HG02763 (cell line): ENCODE results near the gene MDFI.

Experiments
- ATAC-seq: cut with Tn5 transposase; IDR thresholded peaks from one replicate; pipeline ENCODE4 v1.9.1; 2021; ENCODE audit warnings: mild to moderate bottlenecking, moderate library complexity; ENCODE audit not compliant: unreplicated experiment

MDFI gene

GRCh38 chr6:41670703-41671360, 32.6 kb downstream of the MDFI start:
- ATAC-seq: no peak

GRCh38 chr6:41671376-41671775, 33.1 kb downstream of the MDFI start:
- no peak for ATAC-seq

DNA sequence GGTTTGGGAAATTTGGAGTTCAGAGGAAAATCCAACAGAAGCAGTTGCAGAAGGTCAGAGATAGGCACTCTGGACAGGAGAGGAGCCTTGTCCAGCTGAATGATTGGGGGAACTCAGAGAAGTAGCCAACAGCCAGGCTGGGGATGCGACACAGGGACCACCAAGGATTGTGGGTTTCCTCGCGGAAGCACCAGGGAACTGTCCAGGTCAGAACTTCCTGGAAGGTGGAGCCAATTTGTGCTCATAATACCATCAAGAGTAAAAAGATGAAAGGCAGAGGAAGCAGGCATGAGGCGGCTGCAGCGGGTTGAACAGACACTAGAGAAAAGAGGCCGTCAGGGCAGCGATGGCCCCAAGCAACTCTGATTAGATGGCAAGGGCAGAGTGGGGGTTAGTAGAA, 33.7 kb downstream of the MDFI start:
- no peak for ATAC-seq

DNA sequence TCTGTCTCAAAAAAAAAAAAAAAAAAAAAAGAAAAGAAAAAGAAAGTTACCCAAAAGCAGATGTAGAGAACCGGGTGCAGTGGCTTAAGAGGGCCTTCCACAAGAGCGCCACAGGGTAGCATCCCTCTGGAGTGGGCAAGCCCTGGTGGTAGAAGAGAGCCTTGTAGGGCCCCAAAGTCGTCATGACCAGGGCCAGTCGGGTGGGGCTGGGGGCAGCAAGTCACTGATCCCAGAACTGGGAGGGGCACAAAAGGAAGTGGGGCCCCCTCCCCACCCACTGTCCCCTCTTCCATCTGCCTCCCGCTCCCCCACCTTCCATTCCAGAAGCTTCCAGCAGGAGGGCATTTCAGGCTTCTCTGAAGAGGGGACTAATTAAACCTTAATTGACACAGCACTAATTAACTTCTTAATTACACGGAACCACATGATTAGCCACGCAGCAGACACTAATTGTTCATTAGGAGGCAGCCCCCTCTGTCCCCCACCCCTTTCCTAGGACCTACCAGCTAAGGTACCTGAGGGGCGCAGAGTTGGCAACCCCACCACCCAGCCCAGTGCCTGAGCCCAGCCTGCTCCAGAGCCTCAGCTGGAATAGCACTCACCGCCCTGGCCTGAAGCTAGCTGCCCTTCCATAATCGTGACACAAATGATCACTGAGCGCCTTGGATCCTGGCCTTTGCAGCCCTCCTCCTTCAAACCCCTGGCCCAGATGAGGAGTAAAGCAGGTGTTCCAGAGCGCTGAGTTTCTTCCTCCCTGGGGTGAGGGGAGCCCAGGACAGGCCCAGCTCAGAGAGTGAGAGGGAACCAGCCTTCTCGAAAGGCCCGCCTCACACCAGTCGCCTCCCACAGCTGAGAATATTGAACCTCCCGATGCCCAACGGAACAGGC, 34.8 kb downstream of the MDFI start:
- ATAC-seq: no peak

DNA sequence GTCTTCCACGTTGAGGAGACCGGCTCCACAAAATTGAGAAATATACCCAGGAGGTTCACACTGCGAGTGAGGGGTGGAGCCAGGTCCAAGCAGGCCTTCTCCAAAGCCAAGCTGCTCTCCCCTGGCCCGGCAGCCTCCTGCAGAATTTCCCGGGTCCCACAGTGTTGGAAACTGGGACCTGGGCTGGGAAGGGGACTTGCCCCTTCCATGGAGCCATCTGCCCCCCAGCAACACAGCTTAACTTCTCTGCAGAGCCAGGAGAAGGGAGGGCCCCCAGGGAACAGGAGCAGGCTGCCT, 35.4 kb downstream of the MDFI start:
- ATAC-seq: no peak

DNA sequence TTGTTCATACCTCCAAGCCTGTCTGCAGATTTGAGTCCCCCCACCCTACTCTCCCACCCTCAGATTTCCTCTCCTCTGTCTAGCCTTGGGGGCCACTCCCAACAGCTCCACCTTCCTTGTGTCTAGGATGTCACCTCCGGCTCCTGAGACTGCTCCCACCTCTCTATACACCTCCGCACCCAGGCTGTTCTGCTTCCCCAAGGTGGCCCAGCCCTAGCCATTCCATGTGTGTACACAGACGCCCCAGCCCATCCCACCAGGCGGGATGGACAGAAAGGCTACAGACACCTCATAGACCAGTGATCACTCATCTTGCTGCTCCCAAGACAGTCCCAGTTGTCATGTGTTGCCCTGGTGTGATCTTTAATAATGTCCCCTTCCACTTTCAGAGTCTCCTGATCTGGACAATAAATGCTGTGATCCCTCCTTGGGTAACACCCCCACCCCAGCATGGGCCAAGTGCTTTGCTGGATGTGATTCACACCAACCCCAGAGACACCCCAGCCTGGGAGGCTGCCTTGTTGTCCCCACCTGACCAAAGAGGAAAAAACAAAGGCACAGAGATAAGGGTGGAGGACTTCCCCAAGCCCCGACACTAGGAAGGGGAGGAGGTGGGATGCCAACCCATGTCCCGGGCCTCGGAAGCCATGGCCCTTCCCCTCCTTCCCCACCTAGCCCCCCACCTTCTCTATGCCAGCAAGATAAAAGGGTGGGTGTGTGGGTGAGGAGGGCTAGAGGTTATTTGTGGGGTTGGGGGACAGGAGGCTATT, 36.1 kb downstream of the MDFI start:
- no peak for ATAC-seq

DNA sequence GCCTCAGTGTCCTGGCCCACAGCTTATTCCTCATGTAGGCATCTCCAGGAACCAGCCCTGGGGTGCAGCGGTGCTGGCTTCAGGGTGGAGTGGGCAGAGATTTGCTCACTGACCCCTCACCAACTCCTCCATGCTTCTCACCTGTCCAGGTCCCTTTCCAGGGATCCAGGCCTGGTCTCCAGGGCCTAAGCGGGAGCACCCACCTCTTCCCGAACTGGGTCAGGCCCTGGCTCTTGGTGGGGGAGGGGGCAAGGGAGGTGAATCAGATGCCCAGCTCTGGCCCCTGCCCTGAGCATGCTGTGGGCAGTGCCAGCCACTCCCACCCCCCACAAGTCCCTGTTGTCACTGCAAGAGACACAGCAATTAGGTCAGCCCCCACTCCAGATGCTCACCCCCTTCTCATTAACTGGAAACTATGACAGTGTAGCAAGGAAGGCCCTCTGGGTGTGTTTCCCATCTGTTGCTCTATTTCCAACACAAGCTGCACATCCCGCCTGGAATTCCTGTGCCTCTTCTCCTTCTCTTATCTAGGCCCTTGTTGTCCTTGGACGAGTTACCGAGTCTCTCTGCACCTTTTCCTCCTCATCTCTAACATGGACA, 37.0 kb downstream of the MDFI start:
- no peak for ATAC-seq

DNA sequence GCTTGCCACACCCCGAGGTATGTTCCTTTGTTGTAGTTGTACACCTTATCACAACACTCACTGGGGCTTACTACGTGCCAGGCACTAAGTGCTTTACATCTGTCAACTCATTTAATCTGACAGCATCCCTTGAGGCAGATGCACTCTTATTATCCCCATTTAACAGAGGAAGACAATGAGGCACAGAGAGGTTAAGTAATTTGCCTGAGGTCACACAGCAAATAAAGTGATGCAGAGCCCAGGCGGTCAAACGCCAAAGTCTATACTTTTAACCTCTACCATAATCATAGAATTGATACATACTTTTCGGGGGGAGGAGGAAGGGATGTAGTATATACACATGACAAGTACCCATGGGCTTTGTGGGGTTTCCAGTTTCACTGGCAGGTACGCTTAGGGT, 37.7 kb downstream of the MDFI start:
- ATAC-seq: no peak

DNA sequence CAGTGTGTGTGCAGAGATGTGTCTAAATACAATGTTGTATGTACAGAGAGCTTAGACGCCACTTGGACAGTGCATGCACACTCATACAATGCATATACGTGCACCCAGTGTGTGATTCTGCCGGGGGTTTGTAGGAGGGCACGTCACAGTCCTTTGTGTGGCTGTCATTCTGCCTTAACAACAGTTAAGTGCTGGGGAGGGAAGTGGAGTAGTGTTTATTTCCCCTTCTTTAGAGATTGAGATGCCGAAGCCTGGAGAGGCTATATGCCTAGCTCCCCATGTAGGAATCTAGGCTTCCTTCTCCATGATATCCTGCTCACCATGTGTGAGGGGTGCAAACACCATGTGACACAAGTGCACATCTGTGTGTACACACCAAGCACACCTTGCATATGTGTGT, 38.2 kb downstream of the MDFI start:
- ATAC-seq: no peak

DNA sequence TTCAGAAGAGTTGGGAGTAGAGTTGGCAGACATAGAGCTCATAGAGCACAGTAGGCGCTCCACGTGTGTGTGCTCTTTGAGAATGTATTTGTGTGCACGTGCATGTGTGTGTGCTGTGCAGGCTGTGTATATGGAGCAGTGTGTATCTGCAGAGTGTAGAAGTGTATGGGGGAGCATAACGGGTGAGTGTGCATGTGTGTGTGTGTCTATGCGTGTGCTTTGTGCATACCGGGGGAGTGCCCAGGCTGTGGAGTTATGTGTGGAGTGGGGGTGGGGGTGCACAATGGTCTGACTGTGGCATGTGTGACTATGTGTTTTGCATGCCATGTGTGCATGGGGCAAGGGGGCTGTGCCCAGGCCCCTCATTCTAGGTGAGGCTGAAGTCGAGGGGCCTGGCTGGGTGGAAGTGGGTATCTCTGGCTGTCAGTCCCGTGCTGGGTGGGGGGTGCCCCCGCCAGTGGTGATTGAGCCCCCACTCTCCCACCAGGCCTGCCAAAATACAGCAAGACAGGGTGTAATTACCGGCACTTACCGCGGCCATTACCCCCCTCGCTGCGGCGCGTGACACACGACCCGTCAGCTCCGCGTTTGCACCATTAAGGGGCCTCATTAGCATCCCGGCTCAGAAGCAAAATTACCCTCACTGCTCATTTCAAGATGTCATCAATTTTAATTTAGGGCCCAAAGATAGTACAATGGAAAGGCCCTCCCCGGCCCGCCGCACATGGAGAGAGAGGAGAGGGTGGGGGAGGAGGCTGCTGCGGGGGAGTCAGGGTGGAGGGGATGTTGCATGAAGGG, 39.1 kb downstream of the MDFI start:
- no peak for ATAC-seq

DNA sequence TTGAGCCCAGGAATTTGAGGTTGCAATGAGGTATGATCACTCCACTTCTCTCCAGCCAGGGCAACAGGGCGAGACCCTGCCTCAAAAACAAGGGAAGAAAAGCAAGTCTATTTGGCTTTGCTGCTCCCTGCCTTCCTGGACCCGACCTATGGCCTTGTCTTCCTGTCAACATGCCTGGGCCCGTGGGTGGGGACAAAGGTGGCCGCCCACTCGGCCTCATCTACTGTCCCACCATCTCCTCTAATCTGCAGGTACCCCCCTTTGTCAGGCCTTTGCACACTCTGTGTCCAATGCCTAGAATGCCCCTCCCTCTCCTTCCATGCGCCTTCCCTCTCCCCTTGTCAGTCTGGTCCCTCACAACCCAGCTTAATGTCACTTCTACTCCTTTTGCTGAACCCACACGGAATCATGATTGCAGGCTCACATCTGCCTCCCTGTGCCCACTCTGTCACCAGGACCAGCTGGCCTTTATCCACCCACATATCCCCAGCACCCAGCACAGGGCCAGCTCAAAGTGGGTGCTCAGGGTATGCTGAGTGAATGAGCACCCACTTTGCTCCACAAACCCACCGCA, 40.3 kb downstream of the MDFI start:
- ATAC-seq: no peak

DNA sequence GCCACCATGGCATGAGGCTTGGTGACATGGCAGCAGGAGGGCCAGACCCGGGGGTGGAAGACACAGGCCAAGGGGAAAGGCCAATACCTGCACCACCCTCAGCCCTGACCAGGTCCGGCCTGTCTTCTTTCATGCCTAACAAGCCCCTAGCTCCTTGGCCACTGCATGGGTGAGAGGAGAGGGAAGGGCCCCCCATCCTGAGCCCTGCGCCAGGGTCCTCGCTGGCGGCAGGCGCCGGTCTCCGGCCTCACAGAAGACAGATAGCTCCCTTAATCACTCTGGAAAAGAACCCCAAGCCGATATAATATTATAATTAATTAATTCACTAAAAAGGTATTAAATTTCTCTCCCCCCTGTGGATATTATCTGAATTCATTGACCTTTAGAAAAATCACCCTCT, 41.4 kb downstream of the MDFI start:
- no peak for ATAC-seq

DNA sequence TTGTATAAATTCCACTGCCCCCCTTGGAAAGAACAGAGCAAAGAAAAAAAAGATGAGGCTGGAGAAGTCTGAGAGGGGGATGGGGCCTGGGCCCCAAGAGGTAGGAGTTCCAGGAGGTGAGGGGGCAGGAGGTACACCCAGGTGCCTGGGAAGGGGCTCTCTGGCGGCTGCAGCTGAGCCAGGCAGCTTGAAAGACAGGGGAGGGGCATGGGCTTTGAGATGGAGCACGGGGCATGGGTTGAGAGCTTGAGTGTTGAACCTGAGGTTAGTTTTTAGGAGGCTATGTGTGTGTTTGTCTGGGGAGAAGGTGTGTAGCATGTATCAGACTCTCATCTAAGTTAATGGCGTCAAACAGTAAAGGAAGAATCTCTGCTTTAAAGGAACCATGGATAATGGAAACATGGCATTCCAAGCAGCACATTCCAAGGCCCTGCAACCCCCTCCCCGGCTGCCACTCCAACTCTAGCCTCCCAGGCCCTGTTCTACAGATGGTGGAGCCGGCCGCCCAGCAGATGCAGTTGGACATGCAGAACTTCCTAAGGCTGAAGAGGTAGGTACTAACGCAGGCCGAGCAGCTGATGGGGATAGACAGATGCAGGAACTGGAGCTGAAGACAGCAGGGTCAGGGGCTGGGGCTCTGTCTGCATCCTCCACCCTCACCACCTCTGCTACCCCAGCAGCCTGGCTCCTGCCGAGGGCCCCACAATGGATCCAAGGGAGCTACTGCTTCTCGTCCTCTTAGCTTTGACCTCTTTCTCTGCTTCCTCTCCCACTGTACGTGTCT, 42.1 kb downstream of the MDFI start:
- no peak for ATAC-seq

- peak; percentile 40 for ATAC-seq
Observed at GRCh38 chr6:41682056-41682477, 43.8 kb downstream of the MDFI start.

- no peak for ATAC-seq
Observed at GRCh38 chr6:41682497-41683272, 44.4 kb downstream of the MDFI start.

DNA sequence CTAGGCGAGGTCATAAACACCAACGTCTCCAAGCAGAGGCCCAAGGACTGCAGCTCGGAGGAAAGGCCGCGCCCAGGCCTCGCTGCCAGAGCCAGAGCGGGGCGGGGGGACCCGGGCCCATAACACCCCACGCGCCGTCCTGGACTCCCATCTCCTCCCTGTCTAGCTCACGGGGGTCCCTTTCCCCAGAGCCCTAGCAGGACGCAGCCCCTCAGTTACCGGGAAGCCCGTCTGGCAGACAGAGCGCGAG, 44.9 kb downstream of the MDFI start:
- ATAC-seq: no peak

GRCh38 chr6:41683523-41684310, 45.4 kb downstream of the MDFI start:
- ATAC-seq: peak; percentile 52
